B cell (primary cell): ENCODE measurements around the gene KREMEN2. TPM values are rescaled to one million over a fixed set of nuclear protein-coding genes. Genes with fewer than 3 reads are reported as not detected.

Experiments used
- ATAC-seq: fragments of 200-7000 bp; cut with Tn5 transposase; one replicate; pipeline ENCODE4 v1.10.0; 2021; ENCODE audit warnings: low read depth, mild to moderate bottlenecking, moderate number of reproducible peaks, moderate library complexity
- CTCF ChIA-PET: fragments of 350-600 bp; sonication (Branson Sonifier 250); formaldehyde crosslinking; loops from one replicate; lab custom pipeline; 2021; ENCODE audit warnings: antibody characterized with exemption, inconsistent platforms; lab: Charles Lee
- POLR2A ChIA-PET: fragments of 350-600 bp; sonication (Branson Sonifier 250); formaldehyde crosslinking; loops from one replicate; lab custom pipeline; 2021; ENCODE audit warnings: antibody characterized with exemption; lab: Charles Lee
- DNase-seq: peaks from one replicate; pipeline ENCODE4 v3.0.0; 2013
- H2AFZ ChIP-seq: 2 replicates; pipeline ENCODE4 v1.6.1; 2012; ENCODE audit warnings: mild to moderate bottlenecking, low read depth, low read length; ENCODE audit not compliant: insufficient read depth, poor library complexity, severe bottlenecking
- H3K27ac ChIP-seq, 2 donors: 1 replicate in 1 of 2; 2 replicates in 1 of 2; pipeline ENCODE4 v1.5.1; 2012 to 2013; ENCODE audit warnings: low read length in 2 of 2, mild to moderate bottlenecking in 2 of 2, moderate library complexity in 1 of 2
- H3K27me3 ChIP-seq, 4 experiments: fragments of 200-600 bp in 1 of 4; sonication (generic) in 1 of 4; replicated peaks in 1 of 4; 1 replicate in 2 of 4; 2 replicates in 2 of 4; pipeline versions ENCODE4 v1.6.1 to v1.7.0; 2013 to 2016; ENCODE audit warnings: low read length in 3 of 4, mild to moderate bottlenecking in 2 of 4, mixed read lengths in 1 of 4, moderate library complexity in 1 of 4; ENCODE audit not compliant: insufficient read depth in 4 of 4, control insufficient read depth in 3 of 4; ENCODE audit errors: control extremely low read depth in 1 of 4
- H3K36me3 ChIP-seq, 2 experiments: replicated peaks in 1 of 2; 1 replicate in 1 of 2; 2 replicates in 1 of 2; pipeline versions ENCODE4 v1.6.1 to v1.7.1; 2013; ENCODE audit warnings: low read length in 1 of 2; ENCODE audit not compliant: insufficient read depth in 2 of 2, control insufficient read depth in 1 of 2; ENCODE audit errors: control extremely low read depth in 1 of 2, extremely low read depth in 1 of 2
- H3K4me1 ChIP-seq, 2 donors: fragments of 200-600 bp in 1 of 2; sonication (generic) in 1 of 2; 1 replicate in 1 of 2; 2 replicates in 1 of 2; pipeline versions ENCODE4 v1.5.1 to v1.6.1; 2013 to 2017; ENCODE audit warnings: low read length in 2 of 2; ENCODE audit not compliant: control insufficient read depth in 2 of 2, insufficient read depth in 2 of 2
- H3K4me2 ChIP-seq: replicated peaks from 2 replicates; pipeline ENCODE3; 2012; ENCODE audit warnings: mild to moderate bottlenecking, low read depth, low read length; ENCODE audit not compliant: poor library complexity, severe bottlenecking
- H3K4me3 ChIP-seq, 5 experiments: fragments of 200-600 bp in 1 of 5; sonication (generic) in 1 of 5; 1 replicate in 3 of 5; 2 replicates in 2 of 5; pipeline versions ENCODE4 v1.5.1 to v1.7.0; 2011 to 2016; ENCODE audit warnings: low read length in 4 of 5, mild to moderate bottlenecking in 4 of 5, low read depth in 2 of 5, control low read depth in 1 of 5, moderate library complexity in 1 of 5; ENCODE audit not compliant: insufficient read depth in 1 of 5; ENCODE audit errors: control extremely low read depth in 1 of 5, extremely low read depth in 1 of 5
- H3K79me2 ChIP-seq: fragments of 200-600 bp; sonication (generic); one replicate; pipeline ENCODE4 v1.6.0; 2016; ENCODE audit warnings: low read length; ENCODE audit not compliant: control insufficient read depth, insufficient read depth
- H3K9ac ChIP-seq: fragments of 200-600 bp; sonication (generic); 2 replicates; pipeline ENCODE4 v1.6.1; 2017; ENCODE audit warnings: mild to moderate bottlenecking, low read length, moderate library complexity
- H3K9me3 ChIP-seq, 3 donors: one replicate each; pipeline versions ENCODE4 v1.6.1 to v1.7.1; 2013; ENCODE audit warnings: low read length in 2 of 3; ENCODE audit not compliant: control insufficient read depth in 2 of 3, insufficient read depth in 1 of 3; ENCODE audit errors: control extremely low read depth in 1 of 3
- H4K20me1 ChIP-seq: 2 replicates; pipeline ENCODE4 v1.6.0; 2012; ENCODE audit warnings: mild to moderate bottlenecking, low read length; ENCODE audit not compliant: insufficient read depth, control insufficient read depth, poor library complexity, severe bottlenecking
- H3K27ac Mint-ChIP-seq: one replicate; pipeline ENCODE4 v1.8.0; 2021; ENCODE audit warnings: mixed read lengths
- H3K27me3 Mint-ChIP-seq: one replicate; pipeline ENCODE4 v1.8.0; 2021; ENCODE audit warnings: mixed read lengths
- H3K4me1 Mint-ChIP-seq: one replicate; pipeline ENCODE4 v1.8.0; 2021; ENCODE audit warnings: mixed read lengths
- H3K4me3 Mint-ChIP-seq: one replicate; pipeline ENCODE4 v1.8.0; 2021; ENCODE audit warnings: mixed read lengths
- H3K9me3 Mint-ChIP-seq: one replicate; pipeline ENCODE4 v1.8.0; 2022; ENCODE audit warnings: mixed read lengths; ENCODE audit not compliant: insufficient read depth
- CTCF ChIP-seq: fragments of 200-600 bp; IDR thresholded peaks from one replicate; pipeline ENCODE4 v1.8.0; 2022; ENCODE audit warnings: antibody characterized with exemption, mild to moderate bottlenecking
- EZH2 ChIP-seq: IDR thresholded peaks from 2 replicates; pipeline ENCODE4 v1.6.1; 2012; ENCODE audit warnings: borderline replicate concordance, low read depth, mild to moderate bottlenecking, moderate library complexity, low read length; ENCODE audit not compliant: insufficient read depth, poor library complexity, severe bottlenecking
- WGBS: methylation state at CpG from one replicate; pipeline ENCODE4 v1.1.5; 2013; ENCODE audit warnings: missing lambda C conversion rate; ENCODE audit not compliant: insufficient coverage; 5-methylcytosine and 5-hydroxymethylcytosine counted together
- intact Hi-C: fragments of 100-400 bp; cut with micrococcal nuclease; formaldehyde crosslinking; loops from one replicate; pipeline ENCODE4 v1.10.0; 2022
- polyA plus RNA-seq: library from polyadenylated mRNA; depleted of rRNA; stranded (reverse); fragments of >200 nt; gene quantifications from 2 replicates; pipeline ENCODE4 v1.2.3, GENCODE V29; 2012
- total RNA-seq, 2 donors: library from RNA; stranded (reverse); fragments of 120-200 nt in 1 of 2; gene quantifications; 1 replicate in 1 of 2; 2 replicates in 1 of 2; pipeline versions ENCODE4 v1.2.3 to v1.2.4, GENCODE V29; 2013 to 2022

KREMEN2 gene
- total and polyA plus RNA-seq, 2 donors (not counting 1 experiment from before 2014, with no cell fraction given), result 0.17 to 1.1 TPM

DNA sequence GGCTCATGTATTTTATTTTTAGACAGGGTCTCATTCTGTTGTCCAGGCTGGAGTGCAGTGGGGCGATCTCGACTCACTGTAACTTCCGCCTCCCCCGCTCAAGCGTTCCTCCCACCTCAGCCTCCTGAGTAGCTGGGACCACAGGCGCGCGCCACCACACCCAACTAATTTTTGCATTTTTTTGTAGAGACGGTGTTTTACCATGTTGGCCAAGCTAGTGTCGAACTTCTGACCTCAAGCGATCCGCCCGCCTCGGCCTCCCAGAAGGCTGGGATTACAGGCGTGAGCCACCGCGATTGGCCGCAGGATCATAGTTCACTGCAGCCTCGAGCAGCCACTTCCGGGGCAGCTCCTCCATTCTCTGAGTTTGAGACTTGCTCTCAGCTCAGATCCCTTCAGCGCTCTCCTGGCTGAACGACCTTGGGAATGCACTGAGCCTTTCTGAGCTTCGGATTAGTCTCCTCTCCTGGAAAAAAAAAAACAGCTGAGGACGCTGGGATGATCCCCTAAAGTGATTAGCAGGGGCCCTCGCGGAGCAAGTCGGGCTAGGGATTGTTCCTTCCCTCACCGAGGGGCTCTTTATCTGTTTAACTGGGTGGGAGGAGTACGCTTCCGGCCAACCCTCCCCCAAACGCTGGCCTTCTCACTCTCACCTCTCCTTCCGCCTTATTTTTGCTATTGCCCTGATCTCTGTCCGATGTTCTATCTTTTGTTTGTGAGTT lies 17.3 kb downstream of the KREMEN2 start:
- no peak for TF ChIP-seq EZH2
- Histone ChIP-seq H3K9me3 (no peaks in the 10 kb centered on the region), H3K4me2 (peak overlapping the region; percentile 99), H3K36me3 (no peaks in the 10 kb centered on the region), H3K27me3 (peaks cover 0 to 8% (median 1%) of the 10 kb centered on the region in 4 experiments), H3K79me2 (peaks cover 6% of the 10 kb centered on the region), H2AFZ (no peak overlapping the region), H4K20me1 (peaks cover 5% of the 10 kb centered on the region), H3K4me1 (peaks cover 18 to 39% of the 10 kb centered on the region in 2 donors), H3K27ac (no peak overlapping the region), H3K9ac (peak overlapping the region; percentile 98), H3K4me3 (peak overlapping the region in 4 of 5 experiments; percentile 74 to 96 (median 86))
- ChIA-PET POLR2A (interaction anchor here (0.7 to 1.5 kb wide), 3 partner anchors 11 to 154 kb away, joined by 3 to 10 read pairs (median 6); no protein-coding TSS in a partner anchor), CTCF (interaction anchor here (1.1 to 1.8 kb wide), 3 partner anchors 23 to 113 kb away, joined by 3 to 8 read pairs (median 4); no protein-coding TSS in a partner anchor)
- H3K27me3 Mint-ChIP-seq, result no peaks in the 10 kb centered on the region
- intact Hi-C loops, result loop anchor here (5.0 kb wide), 2 partner anchors 99 to 204 kb away; partner anchors contain the start of genes ELOB and FLYWCH2
- peak overlapping the region; percentile 81 for H3K4me3 Mint-ChIP-seq
- no peaks in the 10 kb centered on the region for H3K9me3 Mint-ChIP-seq
- WGBS, result 83% methylated on average over 24 of the region's 33 CpGs
- DNase-seq, result no peak
- ATAC-seq, result no peak
- peak overlapping the region; percentile 71 for H3K27ac Mint-ChIP-seq
- peaks cover 21% of the 10 kb centered on the region for H3K4me1 Mint-ChIP-seq

DNA sequence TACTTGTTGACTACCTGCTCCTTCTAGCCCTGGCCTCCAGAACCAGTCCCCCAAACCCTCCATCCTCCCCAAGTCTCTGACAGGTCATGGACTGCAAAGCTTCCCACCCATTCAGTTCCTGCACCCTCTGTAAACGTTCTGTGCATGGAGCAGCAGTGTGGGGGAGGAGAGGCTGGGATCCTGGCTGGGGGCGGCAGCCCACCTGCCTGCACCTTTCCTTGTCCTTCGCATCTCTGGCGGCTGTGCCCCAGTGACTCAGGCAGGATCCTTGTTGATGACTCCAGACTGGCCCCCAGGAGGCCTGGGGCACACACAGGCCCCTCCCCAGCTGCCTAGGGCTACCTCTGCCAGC lies 17.8 kb downstream of the KREMEN2 start:
- Histone ChIP-seq H3K27ac (no peak overlapping the region), H2AFZ (no peak overlapping the region), H3K79me2 (peaks cover 6% of the 10 kb centered on the region), H4K20me1 (peaks cover 5% of the 10 kb centered on the region), H3K4me1 (peaks cover 18 to 39% of the 10 kb centered on the region in 2 donors), H3K9me3 (no peaks in the 10 kb centered on the region), H3K4me3 (no peak overlapping the region), H3K9ac (no peak overlapping the region), H3K27me3 (peaks cover 0 to 8% (median 1%) of the 10 kb centered on the region in 4 experiments), H3K4me2 (no peak overlapping the region), H3K36me3 (no peaks in the 10 kb centered on the region)
- 94% methylated on average over 3 of the region's 4 CpGs for WGBS
- no peak for DNase-seq
- intact Hi-C loops, result loop anchor here (5.0 kb wide), 2 partner anchors 100 to 205 kb away; partner anchors contain the start of genes ELOB and FLYWCH2
- H3K4me3 Mint-ChIP-seq, result peak overlapping the region; percentile 81
- no peaks in the 10 kb centered on the region for H3K27me3 Mint-ChIP-seq
- POLR2A ChIA-PET, result no interaction called here
- peaks cover 21% of the 10 kb centered on the region for H3K4me1 Mint-ChIP-seq
- no peak for ATAC-seq
- CTCF ChIA-PET, result interaction anchor here (1.5 to 1.7 kb wide), 3 partner anchors 15 to 21 kb away, joined by 3 to 7 read pairs (median 4); no protein-coding TSS in a partner anchor
- peak overlapping the region; percentile 71 for H3K27ac Mint-ChIP-seq
- H3K9me3 Mint-ChIP-seq, result no peaks in the 10 kb centered on the region
- TF ChIP-seq CTCF (no peak), EZH2 (no peak)
